ENCODE data around the gene RGS17. TPM values are rescaled to one million over a fixed set of nuclear protein-coding genes. Genes with fewer than 3 reads are reported as not detected.
"Not testable (repeated sequence)": the region's sequence is repeated elsewhere in the genome, so short reads cannot be mapped to it uniquely, and the experiment has no call there.

Gene RGS17
- total RNA-seq, 1 donor from 2014 or later, result 112 TPM

- DNase-seq (ENCODE audit: low spot score in 2 of 2); FAIRE-seq: not testable (repeated sequence)
Measured at GRCh38 chr6:152999538-152999937, 131.5 kb downstream of the RGS17 start.

DNA sequence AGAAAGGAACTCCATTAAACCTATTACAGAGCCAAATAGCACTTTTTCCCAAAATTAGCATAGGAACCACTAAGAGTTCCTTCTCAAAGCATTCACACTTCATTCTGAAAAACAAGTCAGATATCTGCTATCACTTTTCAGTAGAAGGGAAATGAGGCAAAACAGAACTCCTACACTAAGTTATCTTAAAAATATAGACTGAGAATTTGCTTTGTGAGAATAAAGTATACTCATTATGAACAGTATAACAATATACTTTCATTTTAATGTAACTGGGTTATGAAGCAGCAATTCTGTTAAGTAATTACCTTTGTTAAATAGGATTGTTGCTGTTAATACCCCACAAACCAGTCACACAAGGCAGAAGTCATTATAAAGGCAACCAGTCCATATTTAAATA lies 137.2 kb downstream of the RGS17 start:
- FAIRE-seq, result no peak
- DNase-seq (ENCODE audit: low spot score in 2 of 2), result no peak

- FAIRE-seq (no peak), DNase-seq (ENCODE audit: low spot score in 2 of 2) (no peak)
Measured at GRCh38 chr6:152993431-152993830, 137.7 kb downstream of the RGS17 start.

GRCh38 chr6:152986978-152987377 lies 144.1 kb downstream of the RGS17 start:
- DNase-seq (ENCODE audit: low spot score in 2 of 2), result no peak

DNA sequence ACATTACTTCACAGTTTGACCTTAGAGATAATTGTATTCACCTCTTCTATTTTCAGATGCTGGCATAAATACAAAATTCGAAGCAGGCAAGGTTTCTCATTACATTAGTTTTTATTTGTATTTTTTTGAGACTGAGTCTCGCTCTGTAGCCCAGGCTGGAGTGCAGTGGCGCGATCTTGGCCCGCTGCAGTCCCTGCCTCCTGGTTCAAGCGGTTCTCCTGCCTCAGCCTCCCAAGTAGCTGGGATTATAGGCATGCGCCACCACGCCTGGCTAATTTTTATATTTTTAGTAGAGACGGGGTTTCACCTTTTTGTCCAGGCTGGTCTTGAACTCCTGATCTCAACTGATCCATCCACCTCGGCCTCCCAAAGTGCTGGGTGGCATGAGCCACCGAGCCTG lies 145.8 kb downstream of the RGS17 start:
- not testable (repeated sequence) for FAIRE-seq; DNase-seq (ENCODE audit: low spot score in 2 of 2)

More at GRCh38 chr6:152986978-152987377, 144.1 kb downstream of the RGS17 start:
- no peak for FAIRE-seq

DNA sequence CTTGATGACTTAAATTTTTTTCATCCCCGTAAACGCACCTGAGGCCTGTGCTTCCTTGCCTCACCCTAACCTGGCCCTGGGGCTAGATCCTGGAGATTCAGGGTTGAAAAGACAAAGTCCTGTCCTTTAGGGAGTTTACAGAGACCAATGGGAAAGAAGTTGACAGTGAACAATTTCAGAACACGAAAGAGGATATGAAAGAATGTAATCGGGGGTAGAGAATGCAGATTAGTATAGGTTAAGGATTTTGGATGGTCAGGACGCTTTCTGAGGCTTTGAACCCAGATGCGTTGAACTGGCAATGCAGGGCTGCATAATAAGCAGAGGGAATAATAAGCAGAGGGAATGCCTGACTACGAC lies 146.6 kb downstream of the RGS17 start:
- FAIRE-seq (no peak), DNase-seq (ENCODE audit: low spot score in 2 of 2) (no peak)

DNA sequence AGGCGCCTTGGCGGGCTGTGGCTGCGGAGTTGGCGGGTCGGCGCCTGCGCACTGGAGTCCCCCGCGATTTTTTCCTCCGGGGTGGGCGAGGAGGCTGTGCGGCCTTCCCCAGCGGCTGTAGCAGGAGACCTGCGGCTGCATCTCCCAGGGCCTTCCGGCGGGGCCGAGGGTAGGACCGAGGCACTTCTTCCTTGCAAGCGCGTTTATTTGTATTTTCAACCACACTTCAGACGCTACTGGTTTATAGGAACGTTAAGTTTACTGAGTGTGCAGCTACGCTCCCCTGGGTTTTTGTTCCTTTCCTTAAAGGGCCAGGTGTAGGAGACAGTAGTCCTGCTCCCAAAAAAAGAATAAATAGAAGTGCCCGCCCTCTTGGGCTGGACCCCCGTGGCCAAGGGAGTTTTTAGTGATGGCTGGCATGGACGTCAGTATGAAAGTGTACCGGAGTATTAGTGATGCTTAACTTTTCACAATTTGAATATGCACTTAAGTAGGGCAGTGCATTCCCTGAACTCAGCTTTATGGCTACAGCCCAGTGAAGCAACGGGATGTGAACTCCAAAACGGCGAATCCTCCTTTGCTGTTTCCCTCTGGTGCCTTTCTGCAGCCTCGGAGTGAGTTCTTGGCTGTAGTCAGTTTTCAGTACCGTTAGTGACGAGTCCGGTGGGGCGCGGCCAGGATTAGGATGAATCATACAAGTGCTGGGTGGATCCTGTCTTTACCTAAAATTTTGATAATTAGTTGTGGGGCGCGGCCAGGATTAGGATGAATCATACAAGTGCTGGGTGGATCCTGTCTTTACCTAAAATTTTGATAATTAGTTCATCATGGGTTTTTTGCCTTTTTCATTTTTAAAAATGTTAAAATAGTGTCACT lies 147.2 kb downstream of the RGS17 start:
- peak in 1 of 2 donors; percentile 83 for DNase-seq (ENCODE audit: low spot score in 2 of 2)
- no peak for FAIRE-seq

DNA sequence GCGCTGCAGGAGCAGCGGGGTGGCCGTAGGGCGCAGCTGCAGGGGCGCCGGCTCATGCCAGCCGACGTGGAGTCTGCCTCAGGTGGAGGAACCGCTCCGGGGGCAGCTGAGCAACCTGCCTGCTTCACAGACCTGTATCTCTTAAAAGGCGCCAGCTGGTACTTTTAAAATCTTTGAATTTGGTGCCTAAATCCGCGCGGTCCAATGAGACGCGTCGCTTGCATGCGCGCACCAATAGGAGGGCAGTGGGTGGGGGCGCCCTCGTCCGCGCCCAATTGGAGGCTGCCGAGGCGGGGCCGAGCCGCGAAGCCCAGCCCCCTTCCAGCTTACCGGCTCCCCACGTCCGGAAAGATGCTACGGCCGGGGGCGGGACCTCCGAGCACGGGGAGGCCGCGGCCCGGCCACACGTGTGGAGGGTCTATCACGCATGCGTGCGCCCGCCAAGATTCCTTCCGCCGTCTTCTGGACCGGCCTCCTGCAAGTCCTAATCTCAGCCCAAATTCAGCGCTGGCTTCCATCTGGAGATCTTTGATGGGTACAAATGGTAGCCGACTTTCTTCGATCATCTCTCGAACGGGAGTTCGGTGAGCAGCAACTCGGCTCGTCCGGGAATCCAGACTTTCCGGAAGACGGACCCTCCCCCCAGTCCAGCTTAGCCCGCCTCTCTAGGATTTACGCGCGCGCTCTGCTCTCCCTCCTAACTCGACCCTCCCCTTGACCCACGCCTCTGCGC lies 148.0 kb downstream of the RGS17 start, which contains the start of gene FBXO5:
Gene FBXO5, minus strand, starts transcription at position 138 of the 733 bp plus-strand sequence. Its CDS starts 82 bp downstream, at position 56.
- FAIRE-seq, result peak; percentile 78
- peak; percentile 96 to 97 for DNase-seq (ENCODE audit: low spot score in 2 of 2)

DNA sequence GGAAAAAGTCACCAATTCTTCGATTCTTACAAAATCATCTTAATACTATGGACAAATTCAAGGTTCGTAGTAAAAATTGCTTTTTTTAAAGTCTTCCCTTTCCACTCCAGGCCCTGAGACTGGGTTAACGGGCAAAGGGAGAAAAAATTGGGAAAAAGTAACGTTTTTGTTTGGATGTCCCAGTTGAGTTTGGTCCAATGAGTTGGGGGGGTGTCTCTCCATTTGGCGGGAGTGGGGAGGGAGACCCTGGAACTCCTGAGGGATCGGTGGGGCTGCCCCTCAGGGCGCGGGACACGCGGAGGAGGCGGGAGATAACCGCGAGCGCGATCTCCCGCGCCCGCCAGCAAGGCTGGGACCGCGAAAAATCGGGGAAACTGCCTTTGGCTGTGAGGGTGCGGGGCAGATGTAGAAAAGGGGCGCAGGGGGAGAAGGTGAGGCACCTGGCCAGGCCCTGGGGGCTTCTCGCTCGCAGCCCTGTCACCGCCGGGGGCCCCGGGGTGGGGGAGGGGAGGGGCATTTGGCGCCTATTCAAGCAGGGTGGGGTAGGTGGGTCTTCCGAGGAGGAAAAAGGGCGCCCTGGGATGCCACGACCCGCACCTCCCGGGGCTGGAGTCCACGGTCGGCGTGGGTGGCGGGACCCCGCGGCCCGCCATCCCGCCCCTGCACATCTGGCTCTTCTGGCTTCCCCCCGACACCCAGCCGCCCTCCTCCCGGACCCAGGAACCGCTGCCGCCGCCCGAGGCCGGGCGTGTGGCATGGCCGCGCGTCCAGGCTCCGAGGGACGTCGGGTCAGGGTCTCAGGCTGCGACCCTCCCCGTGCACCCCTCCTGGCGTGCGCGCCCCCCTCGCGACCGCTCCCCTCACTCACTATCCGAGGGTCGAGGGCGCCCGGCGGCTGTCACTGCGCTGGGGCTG lies 148.8 kb downstream of the RGS17 start:
- no peak for DNase-seq (ENCODE audit: low spot score in 2 of 2)
- FAIRE-seq, result no peak

GRCh38 chr6:152981219-152981618 lies 149.9 kb downstream of the RGS17 start:
- no peak for FAIRE-seq
- no peak for DNase-seq (ENCODE audit: low spot score in 2 of 2)

- FAIRE-seq, result no peak
- DNase-seq (ENCODE audit: low spot score in 2 of 2), result no peak
Measured at GRCh38 chr6:152980656-152981055, 150.4 kb downstream of the RGS17 start.

- FAIRE-seq, result no peak
Measured at GRCh38 chr6:152979116-152979515, 152.0 kb downstream of the RGS17 start.

GRCh38 chr6:152978058-152978457 lies 153.0 kb downstream of the RGS17 start:
- DNase-seq (ENCODE audit: low spot score in 2 of 2) (no peak), FAIRE-seq (no peak)

More at GRCh38 chr6:152979116-152979515, 152.0 kb downstream of the RGS17 start:
- DNase-seq (ENCODE audit: low spot score in 2 of 2), result no peak

- DNase-seq (ENCODE audit: low spot score in 2 of 2) (no peak), FAIRE-seq (no peak)
Measured at GRCh38 chr6:152977556-152977955, 153.5 kb downstream of the RGS17 start.

GRCh38 chr6:152976749-152977148 lies 154.3 kb downstream of the RGS17 start:
- no peak for DNase-seq (ENCODE audit: low spot score in 2 of 2)
- no peak for FAIRE-seq

GRCh38 chr6:152975204-152975915 lies 155.7 kb downstream of the RGS17 start:
- no peak for FAIRE-seq
- no peak for DNase-seq (ENCODE audit: low spot score in 2 of 2)

GRCh38 chr6:152973916-152974315 lies 157.2 kb downstream of the RGS17 start:
- DNase-seq (ENCODE audit: low spot score in 2 of 2), result no peak
- no peak for FAIRE-seq

- FAIRE-seq (no peak), DNase-seq (ENCODE audit: low spot score in 2 of 2) (no peak)
Measured at GRCh38 chr6:152969688-152970418, 161.2 kb downstream of the RGS17 start.

Data from frontal cortex (tissue), 4 donors.